HL-60 (cell line): ENCODE results near the gene NPR3.

Experiments used
- DNase-seq, 2 experiments: peaks; one replicate each; pipeline ENCODE4 v3.0.0-alpha.2; 2010 to 2020; ENCODE audit warnings: low read depth in 1 of 2, low spot score in 1 of 2
- H3K27ac ChIP-seq: fragments of 250-450 bp; sonication (Bioruptor Pico); replicated peaks from 2 replicates; pipeline ENCODE4 v1.5.1; 2020; ENCODE audit warnings: mild to moderate bottlenecking, moderate library complexity
- H3K27me3 ChIP-seq: fragments of 250-450 bp; sonication (Bioruptor Pico); 2 replicates; pipeline ENCODE4 v1.5.1; 2021; ENCODE audit warnings: mild to moderate bottlenecking, moderate library complexity; ENCODE audit not compliant: insufficient read depth, poor library complexity, severe bottlenecking
- H3K4me3 ChIP-seq: replicated peaks from 2 replicates; pipeline ENCODE4 v1.5.1; 2011; ENCODE audit warnings: mild to moderate bottlenecking, control low read depth, low read length; ENCODE audit not compliant: insufficient read depth
- CTCF ChIP-seq: IDR thresholded peaks from one replicate; pipeline ENCODE4 v1.5.1; 2011; ENCODE audit warnings: low read length, control low read depth, inconsistent platforms; ENCODE audit not compliant: insufficient read depth
- GABPA ChIP-seq: IDR thresholded peaks from 2 replicates; pipeline ENCODE4 v1.6.1; 2012; ENCODE audit warnings: low read depth
- POLR2AphosphoS5 ChIP-seq: IDR thresholded peaks from 2 replicates; pipeline ENCODE4 v1.6.1; 2012; ENCODE audit warnings: low read depth
- REST ChIP-seq: IDR thresholded peaks from 2 replicates; pipeline ENCODE4 v1.6.1; 2012; ENCODE audit warnings: low read depth; ENCODE audit not compliant: insufficient replicate concordance
- SPI1 ChIP-seq: IDR thresholded peaks from 2 replicates; pipeline ENCODE4 v1.6.1; 2012; ENCODE audit warnings: low read depth, mild to moderate bottlenecking, borderline replicate concordance

Gene NPR3

DNA sequence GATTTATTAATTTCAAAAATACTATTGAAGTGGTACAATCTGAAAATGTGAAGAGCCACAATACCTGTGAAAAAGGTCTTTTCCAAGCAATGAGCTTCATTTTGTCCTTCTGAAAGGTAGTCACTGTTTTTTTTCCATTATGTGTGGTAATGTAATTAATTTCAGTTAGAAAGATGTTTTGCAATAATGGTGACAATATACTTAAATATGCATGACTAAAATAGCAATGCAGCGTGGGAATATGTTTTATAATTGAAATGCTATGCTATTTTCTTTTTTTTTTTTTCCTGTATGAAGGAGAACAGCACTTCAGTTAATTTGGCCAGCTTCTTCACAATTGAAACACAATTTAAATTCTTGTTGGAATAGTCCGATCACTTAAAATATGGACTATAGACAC, 41.9 kb downstream of the NPR3 start:
- no peak overlapping the region for H3K27ac ChIP-seq

GRCh38 chr5:32753765-32754164, 42.6 kb downstream of the NPR3 start:
- no peak overlapping the region for H3K4me3 ChIP-seq

More for the DNA sequence above, 41.9 kb downstream of the NPR3 start:
- TF ChIP-seq REST: no peak
- TF ChIP-seq GABPA: no peak
- TF ChIP-seq SPI1: no peak
- no peak for TF ChIP-seq POLR2AphosphoS5
- TF ChIP-seq CTCF: no peak
- H3K4me3 ChIP-seq: no peak overlapping the region
- H3K27me3 ChIP-seq: no peaks in the 10 kb centered on the region
- no peak for DNase-seq

DNA sequence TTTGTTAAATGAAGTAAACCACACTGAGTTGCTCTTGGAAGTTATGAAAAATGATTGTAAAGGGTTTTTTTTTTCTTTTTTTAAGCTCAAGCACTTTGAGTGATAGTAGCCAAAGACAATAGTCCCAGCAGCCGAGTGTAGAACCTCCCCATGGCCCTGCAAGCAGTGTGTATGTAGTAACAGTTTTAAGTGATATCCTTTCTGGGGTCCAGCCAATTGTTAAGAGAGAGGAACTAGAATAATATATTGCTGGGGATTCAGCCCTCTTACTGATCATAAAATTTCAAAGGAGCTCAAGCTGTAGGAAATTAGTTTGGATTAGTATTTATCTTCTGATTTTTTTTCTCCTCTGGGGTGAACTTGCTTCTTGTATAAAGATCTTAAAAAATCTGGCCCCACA, 43.2 kb downstream of the NPR3 start:
- no peak overlapping the region for H3K27ac ChIP-seq
- TF ChIP-seq GABPA (no peak), REST (no peak), CTCF (no peak), SPI1 (no peak), POLR2AphosphoS5 (no peak)
- DNase-seq: no peak

More at GRCh38 chr5:32753765-32754164, 42.6 kb downstream of the NPR3 start:
- DNase-seq: no peak
- Histone ChIP-seq H3K27ac (no peak overlapping the region), H3K27me3 (no peaks in the 10 kb centered on the region)
- TF ChIP-seq SPI1 (no peak), POLR2AphosphoS5 (no peak), REST (no peak), CTCF (no peak), GABPA (no peak)

More for the DNA sequence above, 43.2 kb downstream of the NPR3 start:
- no peaks in the 10 kb centered on the region for H3K27me3 ChIP-seq
- H3K4me3 ChIP-seq: no peak overlapping the region
